HG03139 (cell line): ENCODE measurements around the gene PRCP.

ENCODE experiments used
- ATAC-seq: cut with Tn5 transposase; IDR thresholded peaks from one replicate; pipeline ENCODE4 v1.9.1; 2021; ENCODE audit not compliant: unreplicated experiment

The PRCP gene

DNA sequence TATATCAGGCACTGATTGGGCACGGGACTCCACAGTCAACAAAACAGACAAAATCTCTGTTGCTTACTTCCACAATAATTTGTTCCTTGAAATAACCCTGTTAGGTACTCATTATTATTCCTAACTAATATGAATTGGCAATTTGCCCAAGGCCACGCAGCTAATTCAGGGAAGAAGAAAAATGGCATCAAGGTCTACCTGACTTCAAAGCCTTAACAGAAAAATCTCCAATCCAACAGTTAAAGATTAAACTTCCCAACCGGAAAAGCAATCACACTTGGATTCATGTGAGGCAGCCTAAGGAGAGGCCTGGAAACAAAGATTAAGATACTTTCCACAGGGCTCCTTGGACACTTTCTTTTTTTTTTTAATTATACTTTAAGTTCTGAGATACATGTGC is 68.9 kb downstream of the PRCP start:
- ATAC-seq, result no peak

DNA sequence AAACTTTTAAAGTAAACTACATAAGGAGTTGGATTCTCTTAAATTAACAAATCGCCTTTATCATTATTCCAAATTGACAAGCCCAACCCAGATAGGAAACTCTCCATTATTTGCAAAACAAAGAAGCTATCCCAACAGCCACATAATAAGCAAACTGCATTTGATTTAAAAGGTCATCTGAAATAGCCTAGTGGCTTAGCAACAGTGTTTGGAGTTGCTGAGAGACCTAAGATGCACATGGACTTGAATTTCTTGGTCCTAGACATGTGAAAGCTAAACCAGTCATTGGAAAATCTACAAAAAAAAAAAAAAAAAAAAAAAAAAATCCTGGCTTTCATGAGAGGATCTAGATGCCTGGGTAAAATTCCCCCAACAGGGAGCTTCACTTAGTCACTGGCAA is 69.5 kb downstream of the PRCP start:
- ATAC-seq, result no peak

DNA sequence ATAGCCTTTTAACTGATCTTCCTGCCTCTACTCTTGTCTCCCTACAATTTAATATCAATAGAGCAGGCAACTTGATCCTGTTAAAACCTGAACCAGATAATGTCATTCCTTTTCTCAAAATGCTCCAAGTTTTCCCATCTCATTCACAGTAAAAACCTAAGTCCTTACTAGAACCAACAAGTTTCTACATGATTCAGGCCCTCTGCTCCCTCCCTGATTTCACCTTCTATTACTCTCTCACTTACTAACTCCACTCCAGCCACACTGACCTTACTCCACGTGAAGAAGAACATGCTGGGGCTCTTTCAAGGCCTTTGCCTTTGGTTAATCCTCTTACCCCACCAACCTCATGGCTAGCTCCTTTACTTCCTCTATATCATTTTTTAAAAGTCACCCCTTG is 71.1 kb downstream of the PRCP start:
- no peak for ATAC-seq

DNA sequence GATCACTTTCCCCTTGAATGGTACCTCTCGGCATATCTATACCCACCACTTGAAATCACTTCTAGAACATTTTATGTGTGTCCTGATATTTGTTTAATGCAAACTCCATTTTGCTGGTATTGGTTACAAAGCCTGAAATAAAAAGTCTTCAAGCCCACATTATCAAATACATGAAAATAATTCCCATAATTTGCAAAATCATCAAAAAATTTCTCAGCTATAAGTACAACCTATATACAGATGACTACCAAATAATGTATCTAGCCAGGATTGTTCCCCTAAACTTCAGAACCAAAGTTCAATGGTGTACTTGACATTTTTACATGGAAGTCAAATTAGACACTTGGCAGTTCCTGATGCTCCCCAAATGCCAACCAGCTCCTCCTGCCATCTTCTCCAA is 71.8 kb downstream of the PRCP start:
- ATAC-seq, result no peak

DNA sequence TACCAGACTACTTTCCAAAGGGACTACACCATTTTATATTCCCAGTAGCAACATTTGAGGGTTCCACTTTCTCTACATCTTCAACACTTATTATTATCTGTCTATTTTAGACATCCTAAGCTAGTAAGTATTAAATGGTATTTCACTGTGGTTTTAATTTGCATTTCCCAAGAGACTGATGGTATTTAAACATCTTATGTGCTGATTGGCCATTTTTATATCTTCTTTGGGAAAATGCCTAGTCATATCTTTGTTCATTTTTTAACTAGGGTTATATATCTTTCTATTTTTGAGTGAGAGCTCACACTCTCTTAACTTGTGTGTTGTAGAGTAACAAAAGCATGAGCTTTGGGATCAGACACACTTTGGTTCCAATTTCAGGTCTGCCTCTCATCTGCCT is 73.7 kb downstream of the PRCP start:
- no peak for ATAC-seq

DNA sequence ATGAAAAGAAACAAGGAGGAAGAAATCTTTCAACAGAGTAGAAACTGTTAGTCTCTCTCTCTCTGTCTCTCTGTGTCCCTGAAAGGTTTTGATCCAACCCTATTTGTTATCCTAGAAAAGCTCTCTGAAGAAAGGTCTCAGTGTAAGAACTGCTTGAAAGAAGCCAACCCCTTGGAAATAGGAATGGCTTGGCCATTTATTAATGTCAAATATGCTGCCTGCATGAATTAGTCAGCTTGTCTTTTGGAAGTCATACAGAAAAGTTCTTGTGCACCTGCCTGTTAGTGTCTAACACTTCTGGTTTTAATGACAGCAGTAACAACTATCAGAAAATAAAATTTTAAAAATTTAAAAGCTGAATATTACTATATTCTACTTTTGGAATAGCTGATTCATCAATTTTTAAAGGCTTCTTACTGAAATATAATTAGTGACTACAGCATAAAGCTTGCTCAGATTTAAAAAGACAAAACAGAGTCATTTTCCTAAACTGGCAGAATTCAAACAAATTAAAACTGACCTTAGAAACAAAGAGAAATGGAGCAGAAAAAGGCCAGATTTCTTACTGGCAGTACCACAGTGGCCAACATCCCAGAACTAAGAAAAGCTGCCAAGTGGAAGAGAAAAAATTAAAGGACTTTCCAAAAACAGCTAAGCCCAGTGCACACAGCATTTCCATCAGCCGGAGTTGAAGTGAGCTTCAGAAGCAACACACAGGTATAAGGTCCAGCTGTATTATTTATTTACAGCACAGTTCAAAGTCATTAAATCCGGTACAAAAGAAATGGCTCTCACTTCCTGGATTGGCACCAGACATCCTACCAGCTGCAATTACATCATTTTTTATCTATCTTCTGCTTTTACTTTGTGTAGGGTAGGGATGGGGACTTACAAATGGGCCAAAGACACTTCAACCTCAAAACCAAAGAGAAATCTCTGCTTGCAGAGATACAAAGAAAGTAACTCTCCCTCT is 76.3 kb downstream of the PRCP start:
- ATAC-seq, result no peak

DNA sequence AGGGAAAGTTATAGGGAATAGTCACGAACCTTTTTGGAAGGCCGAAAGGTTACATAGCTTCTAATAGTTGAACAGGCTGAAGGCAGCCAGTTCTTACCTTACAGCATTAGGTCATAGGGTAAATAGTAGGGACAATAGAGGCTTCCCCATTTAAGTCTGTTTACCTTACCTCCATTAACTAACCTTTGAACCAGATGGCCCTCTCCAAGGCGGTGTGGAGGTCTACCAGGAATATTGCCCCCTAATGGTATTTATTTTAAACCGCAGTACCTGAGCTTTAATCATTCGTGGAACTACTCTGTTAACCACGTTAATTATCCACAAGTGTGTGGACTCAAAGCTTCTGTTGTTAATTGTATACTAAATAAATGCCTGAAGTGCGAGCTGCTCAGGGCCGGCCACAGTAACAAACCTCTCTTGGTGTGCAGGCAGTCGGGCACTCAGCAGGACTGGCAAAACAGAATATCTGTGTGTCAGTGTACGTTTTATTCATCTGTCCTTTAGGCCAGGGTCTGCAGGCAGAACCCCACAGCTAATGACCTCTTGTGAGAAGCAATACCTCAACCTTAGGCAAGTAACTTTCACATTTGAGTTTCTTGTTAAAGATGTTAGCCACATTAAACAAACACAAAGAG is 81.7 kb downstream of the PRCP start:
- no peak for ATAC-seq

DNA sequence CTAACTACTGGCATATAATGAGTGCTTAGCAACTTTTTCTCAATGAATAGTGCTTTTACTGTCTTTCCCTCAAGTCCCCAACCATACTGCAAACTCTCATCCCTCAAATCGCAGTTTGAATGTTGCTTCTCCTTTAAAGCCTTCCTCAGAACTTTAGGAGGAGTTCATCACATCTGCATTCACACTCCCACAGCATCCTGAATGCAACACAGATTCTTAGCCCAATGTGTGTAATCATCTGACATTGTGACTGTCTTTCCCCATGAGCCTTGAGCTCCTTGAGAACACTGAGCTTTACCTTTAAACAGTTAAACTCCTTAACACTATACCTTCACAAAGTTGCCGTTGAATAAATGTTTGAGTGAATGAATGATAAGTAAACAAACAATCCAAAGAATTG is 84.8 kb downstream of the PRCP start:
- no peak for ATAC-seq

DNA sequence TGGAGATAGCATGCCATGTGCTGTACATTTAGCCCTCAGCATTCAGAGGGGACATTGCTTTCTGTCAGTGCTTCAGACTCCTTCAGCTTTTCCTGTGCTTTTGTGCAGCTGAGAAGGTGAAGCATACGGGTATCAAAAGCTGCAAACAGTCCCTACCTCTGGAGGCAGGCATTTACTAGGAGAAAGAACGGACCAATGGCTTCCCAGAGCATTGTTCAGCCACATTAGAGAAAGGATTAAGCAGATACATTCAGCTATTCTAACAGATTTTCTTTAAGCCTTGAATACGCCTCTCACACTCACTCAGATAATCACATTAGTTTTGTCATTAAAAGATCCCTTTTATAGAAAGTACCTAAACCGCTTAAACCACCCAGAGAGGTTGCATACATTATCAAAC is 85.9 kb downstream of the PRCP start:
- no peak for ATAC-seq

DNA sequence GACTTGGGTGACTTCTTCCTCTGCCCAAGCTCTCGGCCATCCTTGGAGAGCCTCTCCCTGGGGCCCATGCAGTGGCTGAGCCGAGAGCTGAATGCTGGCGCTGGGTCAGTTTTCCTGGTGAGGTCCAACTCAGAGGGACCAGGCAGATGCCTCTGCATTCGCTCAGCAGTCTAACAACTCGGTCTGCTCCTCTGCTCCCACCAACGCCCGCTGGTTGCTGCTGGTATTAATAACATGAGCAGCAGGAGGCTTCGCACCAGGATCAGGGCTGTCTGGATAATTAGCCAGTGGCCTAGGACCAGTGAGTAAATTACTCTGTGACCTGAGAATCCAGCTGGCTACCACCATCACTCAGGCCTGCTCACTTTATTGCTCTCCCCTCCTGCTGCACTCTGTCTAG is 88.9 kb downstream of the PRCP start:
- ATAC-seq, result no peak

DNA sequence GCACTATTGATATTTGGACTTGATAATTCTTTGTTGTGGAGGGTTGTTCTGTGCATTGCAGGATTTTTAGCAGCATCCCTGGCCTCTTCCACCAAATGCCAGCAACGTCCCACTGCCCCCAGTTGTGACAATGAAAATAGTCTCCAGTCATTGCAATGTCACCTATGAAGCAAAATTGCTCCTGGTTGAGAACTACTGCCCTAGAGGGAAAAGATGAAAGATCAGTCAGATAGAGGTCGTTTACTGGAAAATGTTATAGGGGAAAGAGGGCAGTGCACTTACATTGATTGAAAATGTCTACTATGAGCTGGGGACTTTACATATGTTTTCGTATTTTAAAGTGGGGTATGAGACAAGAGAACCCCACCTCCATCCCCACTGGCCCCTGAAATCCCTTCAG is 89.5 kb downstream of the PRCP start:
- no peak for ATAC-seq

DNA sequence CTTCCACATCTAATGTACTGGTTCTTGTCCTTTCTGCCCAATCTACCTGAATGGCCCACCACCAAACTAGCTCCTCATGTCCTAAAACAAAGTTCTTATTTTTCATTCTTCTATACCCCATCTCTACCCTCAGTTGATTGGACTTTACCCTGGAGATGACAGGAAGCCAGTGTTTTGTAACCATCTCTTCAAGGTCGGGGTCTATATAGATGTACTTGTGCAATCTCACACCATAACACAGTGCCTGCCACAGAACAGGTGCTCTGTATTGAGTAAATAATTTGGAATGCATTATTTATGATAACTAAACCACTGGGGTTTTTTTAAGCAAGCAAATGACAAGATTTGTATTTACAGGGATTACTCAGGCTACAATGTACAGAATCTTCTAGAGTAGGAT is 89.9 kb downstream of the PRCP start:
- no peak for ATAC-seq

DNA sequence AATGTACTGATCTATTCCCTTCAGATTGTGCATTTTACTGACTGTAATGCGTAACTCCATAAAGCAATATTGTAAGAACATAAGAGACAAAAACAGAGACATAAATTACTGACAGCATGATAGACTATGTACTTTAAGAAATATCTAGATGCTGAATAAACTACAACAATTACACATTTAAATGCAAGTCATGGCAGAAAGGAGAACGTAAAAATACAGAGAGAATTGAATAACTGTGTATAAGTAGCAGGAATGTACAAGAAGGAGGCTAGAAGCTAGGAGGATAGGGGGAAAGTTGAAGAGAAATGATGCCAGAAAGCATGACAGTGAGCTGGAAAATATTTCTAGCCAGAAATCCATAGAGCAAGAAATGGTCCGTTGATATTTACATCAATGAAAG is 92.6 kb downstream of the PRCP start:
- no peak for ATAC-seq

DNA sequence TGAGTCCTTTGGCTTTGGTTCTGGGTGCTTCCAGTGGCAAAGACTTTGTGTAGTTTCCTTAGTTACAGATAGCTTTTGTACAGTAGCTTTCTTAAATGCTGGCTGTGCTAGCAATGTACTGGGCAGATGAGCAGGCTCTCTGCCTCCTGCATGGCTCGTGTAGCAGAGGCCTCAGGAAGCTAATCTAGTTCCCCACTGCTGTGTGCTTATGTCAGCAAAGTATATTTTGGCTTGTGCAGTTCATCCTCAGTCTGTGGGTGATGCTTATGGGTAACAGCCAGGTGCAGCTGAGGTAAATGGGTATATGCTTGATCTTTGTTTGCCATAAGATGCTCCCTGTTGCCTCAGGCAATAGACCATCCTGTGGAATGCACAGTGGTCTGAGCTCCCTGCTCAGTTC is 97.5 kb downstream of the PRCP start:
- ATAC-seq, result no peak

DNA sequence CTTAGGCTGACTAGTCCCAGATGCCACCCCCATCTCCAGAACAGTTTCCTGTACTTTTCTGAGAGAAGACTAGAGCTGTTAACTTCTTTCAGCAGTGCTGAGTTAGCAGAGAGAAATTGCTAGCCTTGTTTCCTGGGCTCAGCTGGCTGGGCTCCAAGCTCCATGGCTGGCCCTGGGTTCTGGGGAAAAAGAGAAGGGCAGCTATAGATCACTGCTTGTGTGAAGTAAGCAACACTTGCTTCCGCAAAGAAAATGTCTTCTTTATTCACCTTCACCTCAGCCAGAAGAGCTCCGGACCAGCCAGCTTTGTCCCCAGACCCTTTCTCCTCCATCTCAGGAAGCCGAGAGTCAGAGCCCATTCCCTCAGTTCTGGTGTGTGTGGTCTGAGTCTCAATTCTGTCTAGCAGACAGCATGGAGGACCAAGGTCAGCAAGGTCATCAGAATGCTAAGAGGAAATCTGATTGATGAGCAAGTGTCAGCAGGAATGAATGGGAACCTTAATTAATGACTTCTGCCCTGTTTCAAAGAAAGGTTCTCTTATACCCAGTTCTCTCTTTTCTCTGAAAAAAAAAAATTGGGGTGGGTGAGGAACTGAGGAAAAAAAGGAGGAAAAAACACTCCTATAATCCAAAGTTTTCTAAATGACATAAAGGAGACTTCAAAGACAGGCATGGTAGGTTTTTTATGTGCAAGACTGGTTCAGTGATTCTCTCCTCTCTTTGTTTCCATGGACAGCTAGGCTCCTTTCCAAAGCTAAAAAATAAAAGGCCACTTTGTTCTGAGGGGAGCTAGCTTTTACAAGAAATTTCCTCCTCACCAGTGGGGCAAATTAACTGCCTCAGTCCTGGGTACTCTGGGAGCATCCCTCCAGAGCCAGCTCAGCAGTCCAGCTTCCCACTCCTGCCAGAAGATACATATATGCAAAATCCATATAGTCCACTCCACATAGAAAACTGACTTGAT is 103.0 kb downstream of the PRCP start:
- ATAC-seq, result no peak

DNA sequence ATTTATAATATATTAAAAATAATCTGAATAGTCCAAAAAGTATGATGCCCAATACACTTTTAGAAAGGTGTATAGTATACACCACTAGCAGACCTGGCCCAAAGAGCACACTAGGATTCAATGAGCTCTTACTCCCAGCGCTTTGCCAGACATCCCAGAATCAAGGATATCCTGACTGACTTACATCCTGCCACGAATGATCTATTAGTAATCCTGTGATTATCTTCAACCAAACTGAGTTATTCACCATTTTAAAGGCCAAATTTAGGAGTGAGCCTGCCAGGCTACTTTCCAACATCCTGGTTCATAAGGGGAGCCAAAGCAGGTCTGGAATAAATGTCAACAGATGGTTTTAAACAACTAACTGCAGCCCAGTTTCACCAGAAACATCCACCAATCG is 105.7 kb downstream of the PRCP start:
- no peak for ATAC-seq

DNA sequence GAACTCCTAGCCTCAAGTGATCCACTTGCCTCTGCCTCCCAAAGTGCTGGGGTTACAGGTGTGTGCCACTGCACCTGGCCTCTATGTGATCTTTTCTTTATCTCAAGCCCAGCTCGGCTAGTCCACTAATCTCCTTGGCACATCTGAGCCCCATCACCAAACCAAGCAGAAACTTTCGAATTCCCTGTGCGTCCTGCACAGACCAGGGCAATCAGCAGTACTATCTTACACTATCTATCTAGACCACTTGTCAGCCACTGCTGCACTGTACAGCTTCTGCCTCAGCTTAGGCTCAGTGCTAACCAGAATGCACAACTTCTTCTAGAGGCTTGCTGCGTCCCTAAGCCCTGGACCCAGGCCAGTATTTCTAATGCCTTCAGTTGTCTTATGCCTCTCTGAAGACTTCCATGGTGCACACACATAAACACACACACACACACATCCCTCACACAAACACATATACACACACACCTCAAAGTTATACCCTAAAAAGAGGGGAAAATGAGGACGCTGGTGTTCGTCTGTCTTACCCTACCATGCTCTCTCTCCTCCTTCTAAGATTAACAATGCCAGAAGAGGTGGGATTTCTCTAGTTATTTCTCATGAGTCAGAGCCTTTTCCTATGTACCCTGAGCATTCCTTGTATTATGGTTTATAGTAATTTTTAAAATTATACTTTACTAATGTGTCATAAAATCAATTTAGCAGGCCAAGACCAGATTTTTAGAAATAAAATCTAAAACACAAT is 107.2 kb downstream of the PRCP start:
- no peak for ATAC-seq

DNA sequence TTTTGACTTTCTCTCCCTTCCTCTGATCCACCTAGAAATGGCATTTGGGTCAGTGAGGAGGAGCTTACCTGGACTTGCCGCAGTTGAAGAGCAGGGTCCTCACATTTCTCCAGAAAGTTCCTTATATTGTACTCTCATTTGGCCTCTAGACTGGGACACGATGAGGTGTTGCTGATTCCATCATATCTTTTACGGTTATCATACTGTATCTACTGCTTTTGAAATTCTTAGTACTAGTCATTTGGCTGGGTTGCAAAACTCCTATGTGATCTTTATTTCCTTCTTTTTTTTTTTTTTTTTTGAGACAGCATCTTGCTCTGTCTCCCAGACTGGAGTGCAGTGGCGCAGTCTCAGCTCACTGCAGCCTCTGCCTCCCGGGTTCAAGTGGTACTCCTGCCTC is 107.9 kb downstream of the PRCP start:
- ATAC-seq, result no peak

DNA sequence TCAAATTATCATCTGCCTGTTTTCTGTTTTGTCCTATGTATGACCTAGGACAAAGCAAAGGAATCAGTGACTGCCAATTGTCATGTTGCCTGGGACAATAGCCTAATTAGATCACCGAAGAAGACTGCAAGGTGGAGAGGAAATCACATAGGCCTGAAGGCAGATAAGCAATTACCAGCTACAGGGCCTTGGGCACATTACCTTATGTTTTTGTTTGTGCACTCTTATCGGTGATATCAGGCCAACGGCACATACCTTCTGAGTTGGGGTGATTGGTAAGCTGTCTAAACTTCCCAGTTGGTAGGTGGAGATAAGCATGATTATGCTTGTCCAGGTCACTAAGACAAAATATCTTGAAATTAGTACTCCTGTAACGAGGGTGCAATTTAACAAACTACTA is 108.5 kb downstream of the PRCP start:
- ATAC-seq, result no peak

DNA sequence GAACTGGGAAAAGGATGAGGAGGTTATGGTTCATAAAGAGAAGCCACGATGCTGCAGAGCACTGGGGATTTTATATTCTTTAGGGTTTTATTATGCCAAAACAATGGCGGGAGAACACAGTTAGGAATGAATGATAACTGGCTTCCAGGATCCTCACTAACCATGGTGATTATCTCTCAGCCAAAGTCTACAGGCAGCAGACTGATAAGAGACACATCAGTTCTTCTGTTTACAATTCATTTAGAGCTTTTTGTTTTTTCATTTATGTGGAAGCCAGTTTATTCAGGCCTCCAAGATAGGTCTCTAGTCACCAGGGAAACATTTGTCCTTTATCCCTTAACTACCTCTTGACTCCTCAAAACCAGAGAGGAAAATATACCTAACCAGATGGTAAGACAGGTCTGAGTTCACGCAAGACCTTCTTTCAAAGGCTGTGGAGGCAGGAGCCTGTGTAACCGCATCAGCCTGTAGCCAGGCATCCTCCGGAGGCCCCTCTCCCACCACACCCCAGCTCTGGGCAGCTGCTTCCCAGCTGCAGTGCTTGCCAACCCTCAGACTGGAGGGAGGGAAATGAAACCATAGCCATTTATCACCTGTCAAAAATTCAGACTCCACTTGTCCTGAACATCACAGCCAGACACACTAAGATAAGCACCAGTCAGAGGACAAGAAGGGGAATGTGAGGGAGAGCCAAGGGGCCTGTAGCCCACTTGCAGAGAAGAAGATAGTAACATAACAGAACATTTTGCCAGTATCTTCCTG is 109.3 kb downstream of the PRCP start:
- no peak for ATAC-seq
